ENCODE results near the gene F7.

F7 gene

DNA sequence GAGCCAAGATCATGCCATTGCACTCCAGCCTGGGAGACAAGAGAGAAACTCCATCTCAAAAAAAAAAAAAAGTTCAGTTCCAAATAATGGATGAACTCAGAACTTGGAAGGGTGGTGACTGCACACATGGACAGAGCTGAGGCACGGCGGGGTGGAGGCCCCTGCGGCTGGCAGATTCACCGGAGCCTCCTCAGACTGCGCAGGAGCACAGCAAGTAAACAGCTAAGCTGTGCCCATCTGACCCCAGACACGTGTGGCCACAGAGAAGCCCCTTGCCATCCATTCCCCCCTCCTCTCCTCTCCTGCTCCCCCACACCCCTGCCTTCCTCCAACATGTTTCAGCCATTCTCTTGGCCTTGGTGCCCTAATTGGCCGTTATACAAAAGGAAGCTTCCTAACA, 37.3 kb downstream of the F7 start:
- DNase-seq (ENCODE audit: extremely low spot score) = no peak
- POLR2A ChIA-PET = interaction anchor here (0.7 kb wide), 1 partner anchor 9 kb away, joined by 3 read pairs; no protein-coding TSS in a partner anchor
- TF ChIP-seq, protein P1, sequence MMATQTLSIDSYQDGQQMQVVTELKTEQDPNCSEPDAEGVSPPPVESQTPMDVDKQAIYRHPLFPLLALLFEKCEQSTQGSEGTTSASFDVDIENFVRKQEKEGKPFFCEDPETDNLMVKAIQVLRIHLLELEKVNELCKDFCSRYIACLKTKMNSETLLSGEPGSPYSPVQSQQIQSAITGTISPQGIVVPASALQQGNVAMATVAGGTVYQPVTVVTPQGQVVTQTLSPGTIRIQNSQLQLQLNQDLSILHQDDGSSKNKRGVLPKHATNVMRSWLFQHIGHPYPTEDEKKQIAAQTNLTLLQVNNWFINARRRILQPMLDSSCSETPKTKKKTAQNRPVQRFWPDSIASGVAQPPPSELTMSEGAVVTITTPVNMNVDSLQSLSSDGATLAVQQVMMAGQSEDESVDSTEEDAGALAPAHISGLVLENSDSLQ (IDR thresholded peaks at IDR 0.05) = no peak
- no peak for TF ChIP-seq TARDBP (IDR thresholded peaks at IDR 0.05)
- no peak for TF ChIP-seq SP1 (IDR thresholded peaks at IDR 0.05)
- TF ChIP-seq CTBP1 (IDR thresholded peaks at IDR 0.05; ENCODE audit: borderline replicate concordance) = no peak
- no peak for TF ChIP-seq LEF1 (IDR thresholded peaks at IDR 0.05; ENCODE audit: borderline replicate concordance)
- TF ChIP-seq ELF4 (IDR thresholded peaks at IDR 0.05) = no peak
- TF ChIP-seq HDGF (IDR thresholded peaks at IDR 0.05; ENCODE audit: borderline replicate concordance) = no peak
- no peak for TF ChIP-seq FOXK2 (IDR thresholded peaks at IDR 0.05)
- no peak for TF ChIP-seq SUZ12 (IDR thresholded peaks at IDR 0.05)
- no peak for TF ChIP-seq L3MBTL2 (conservative IDR thresholded peaks at IDR 0.05)
- no peak for TF ChIP-seq FOXM1 (IDR thresholded peaks at IDR 0.05; ENCODE audit: borderline replicate concordance)
- no peak for TF ChIP-seq ZNF384 (IDR thresholded peaks at IDR 0.05)
- no peak for TF ChIP-seq FOXA1 (IDR thresholded peaks at IDR 0.05)
- TF ChIP-seq ARNT (IDR thresholded peaks at IDR 0.05) = no peak
- no peak for TF ChIP-seq NFRKB (IDR thresholded peaks at IDR 0.05)
- TF ChIP-seq BHLHE40 (IDR thresholded peaks at IDR 0.05; ENCODE audit: borderline replicate concordance) = no peak
- CTCF ChIA-PET = interaction anchor here (0.7 kb wide), 1 partner anchor 176 kb away, joined by 3 read pairs; no protein-coding TSS in a partner anchor

DNA sequence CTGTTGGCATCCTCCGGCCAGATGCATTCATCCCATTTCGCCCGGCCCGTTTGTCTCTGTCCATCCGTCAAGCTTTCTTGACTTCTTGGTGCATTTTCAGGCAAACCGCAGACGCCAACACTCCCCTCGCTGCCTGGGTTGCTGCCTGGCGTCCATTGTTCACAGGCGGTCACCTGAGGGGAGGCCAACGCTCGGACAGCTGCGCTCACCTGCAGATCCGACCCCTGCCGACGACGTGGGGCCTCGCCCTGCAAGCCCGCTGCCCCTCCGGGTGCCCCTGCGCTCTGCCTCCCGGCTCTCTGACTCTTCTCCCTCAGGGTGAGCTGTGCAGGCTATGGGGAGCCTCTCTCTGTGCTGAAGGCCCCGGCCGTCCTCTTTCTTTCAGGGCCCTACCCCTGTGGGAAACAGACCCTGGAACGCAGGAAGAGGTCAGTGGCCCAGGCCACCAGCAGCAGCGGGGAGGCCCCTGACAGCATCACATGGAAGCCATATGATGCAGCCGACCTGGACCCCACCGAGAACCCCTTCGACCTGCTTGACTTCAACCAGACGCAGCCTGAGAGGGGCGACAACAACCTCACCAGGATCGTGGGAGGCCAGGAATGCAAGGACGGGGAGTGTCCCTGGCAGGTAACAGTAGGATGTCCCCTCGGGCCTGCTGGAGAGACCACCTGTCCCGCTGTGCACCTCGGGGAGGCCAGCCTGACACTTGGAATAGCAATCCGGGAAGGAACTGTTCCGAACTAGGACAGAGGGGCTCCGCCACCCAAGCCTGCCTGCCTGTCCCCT, 38.1 kb downstream of the F7 start:
- ChIA-PET POLR2A (interaction anchor here (0.7 kb wide), 1 partner anchor 8 kb away, joined by 3 read pairs; no protein-coding TSS in a partner anchor), CTCF (interaction anchor here (0.7 kb wide), 1 partner anchor 176 kb away, joined by 3 read pairs; no protein-coding TSS in a partner anchor)
- no peak for DNase-seq (ENCODE audit: extremely low spot score)
- TF ChIP-seq L3MBTL2 (conservative IDR thresholded peaks at IDR 0.05) = no peak
- no peak for TF ChIP-seq HDGF (IDR thresholded peaks at IDR 0.05; ENCODE audit: borderline replicate concordance)
- TF ChIP-seq, protein P1 (IDR thresholded peaks at IDR 0.05) = no peak
- TF ChIP-seq ARNT (IDR thresholded peaks at IDR 0.05) = no peak
- no peak for TF ChIP-seq ZNF384 (IDR thresholded peaks at IDR 0.05)

DNA sequence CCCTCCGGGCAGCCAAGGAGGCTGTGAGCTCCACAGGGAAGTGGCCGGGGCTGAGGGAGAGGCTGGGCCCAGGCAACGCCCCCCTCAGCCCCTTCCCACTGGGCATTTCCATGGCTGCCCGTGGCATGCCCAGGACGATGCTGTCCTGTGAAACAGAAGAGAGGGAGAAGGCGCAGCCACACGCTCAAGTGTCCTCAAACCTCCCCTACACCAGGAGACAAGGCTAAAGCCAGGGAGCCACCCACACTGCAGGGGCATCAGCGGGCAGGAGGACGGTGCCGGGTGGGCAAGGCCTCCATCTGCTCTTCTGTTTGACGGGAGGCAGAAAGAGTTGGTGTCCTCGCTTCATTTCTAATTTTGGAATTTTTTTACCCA, 38.7 kb downstream of the F7 start:
- DNase-seq (ENCODE audit: extremely low spot score) = no peak
- ChIA-PET CTCF (no interaction called here), POLR2A (no interaction called here)
- no peak for TF ChIP-seq SUZ12 (IDR thresholded peaks at IDR 0.05)
- no peak for TF ChIP-seq SP1 (IDR thresholded peaks at IDR 0.05)

DNA sequence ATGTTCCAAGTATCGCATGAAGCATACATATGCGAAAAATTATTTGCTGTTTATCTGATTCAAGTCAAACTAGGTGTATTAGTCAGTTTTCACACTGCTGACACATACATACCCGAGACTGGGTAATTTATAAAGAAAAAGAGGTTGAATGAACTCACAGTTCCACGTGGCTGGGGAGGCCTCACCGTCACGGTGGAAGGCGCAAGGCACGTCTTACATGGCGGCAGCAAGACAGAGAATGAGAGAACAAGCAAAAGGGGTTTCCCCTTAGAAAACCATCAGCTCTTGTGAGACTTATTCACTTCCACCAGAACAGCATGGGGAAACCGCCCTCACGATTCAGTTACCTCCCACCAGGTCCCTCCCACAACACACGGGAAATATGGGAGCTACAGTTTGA, 39.9 kb downstream of the F7 start:
- POLR2A ChIA-PET = no interaction called here
- TF ChIP-seq L3MBTL2 (conservative IDR thresholded peaks at IDR 0.05) (no peak), CTBP1 (IDR thresholded peaks at IDR 0.05; ENCODE audit: borderline replicate concordance) (no peak), ARNT (IDR thresholded peaks at IDR 0.05) (no peak), LEF1 (IDR thresholded peaks at IDR 0.05; ENCODE audit: borderline replicate concordance) (no peak), TARDBP (IDR thresholded peaks at IDR 0.05) (no peak), FOXA1 (IDR thresholded peaks at IDR 0.05) (no peak), SUZ12 (IDR thresholded peaks at IDR 0.05) (no peak), FOXM1 (IDR thresholded peaks at IDR 0.05; ENCODE audit: borderline replicate concordance) (no peak), ELF4 (IDR thresholded peaks at IDR 0.05) (no peak), NFRKB (IDR thresholded peaks at IDR 0.05) (no peak), SP1 (IDR thresholded peaks at IDR 0.05) (no peak), BHLHE40 (IDR thresholded peaks at IDR 0.05; ENCODE audit: borderline replicate concordance) (no peak)
- TF ChIP-seq, protein P1 (IDR thresholded peaks at IDR 0.05) = no peak
- DNase-seq (ENCODE audit: extremely low spot score) = no peak
- CTCF ChIA-PET = no interaction called here

DNA sequence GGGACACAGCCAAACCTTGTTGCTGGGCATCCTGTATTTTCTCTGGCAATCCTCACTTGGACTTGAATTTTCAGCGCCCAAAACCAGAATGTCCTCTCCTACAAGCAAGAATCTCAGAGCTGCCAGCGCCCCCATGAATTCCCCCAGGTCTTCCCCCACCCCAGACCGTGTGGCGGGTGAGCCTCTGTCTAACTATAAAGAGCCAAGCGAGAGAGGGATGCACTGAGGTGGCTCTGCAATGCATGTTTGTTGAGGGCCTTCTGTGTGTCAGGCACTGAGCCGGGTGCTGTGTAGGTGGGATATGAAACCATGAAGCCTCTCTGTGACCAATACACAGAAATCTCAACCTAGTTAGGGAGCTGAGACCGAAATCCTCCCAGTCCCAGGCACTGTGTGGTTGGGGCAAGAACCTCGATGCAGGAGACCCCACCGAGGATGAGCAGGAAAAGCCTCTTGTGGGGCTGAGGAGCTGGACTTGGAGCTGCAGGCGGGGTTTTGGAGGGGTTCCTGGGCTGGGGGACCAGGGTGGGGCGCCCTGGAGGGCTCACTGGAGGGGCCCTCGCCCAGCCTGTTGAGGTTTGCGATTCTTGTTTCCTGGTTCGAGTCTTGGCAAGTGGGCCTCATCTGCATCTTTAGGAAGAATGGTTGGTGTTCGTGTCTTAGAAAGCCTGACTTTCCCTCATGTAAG, 40.5 kb downstream of the F7 start:
- TF ChIP-seq BHLHE40 (IDR thresholded peaks at IDR 0.05; ENCODE audit: borderline replicate concordance) = no peak
- no peak for TF ChIP-seq ELF4 (IDR thresholded peaks at IDR 0.05)
- TF ChIP-seq, protein P1 (IDR thresholded peaks at IDR 0.05) = no peak
- no peak for TF ChIP-seq NFRKB (IDR thresholded peaks at IDR 0.05)
- no peak for TF ChIP-seq L3MBTL2 (conservative IDR thresholded peaks at IDR 0.05)
- no peak for TF ChIP-seq FOXK2 (IDR thresholded peaks at IDR 0.05)
- no peak for TF ChIP-seq SUZ12 (IDR thresholded peaks at IDR 0.05)
- TF ChIP-seq HDGF (IDR thresholded peaks at IDR 0.05; ENCODE audit: borderline replicate concordance) = no peak
- TF ChIP-seq ZNF384 (IDR thresholded peaks at IDR 0.05) = no peak
- TF ChIP-seq TARDBP (IDR thresholded peaks at IDR 0.05) = no peak
- TF ChIP-seq SP1 (IDR thresholded peaks at IDR 0.05) = no peak
- TF ChIP-seq ARNT (IDR thresholded peaks at IDR 0.05) = no peak
- no peak for TF ChIP-seq FOXM1 (IDR thresholded peaks at IDR 0.05; ENCODE audit: borderline replicate concordance)
- no peak for TF ChIP-seq FOXA1 (IDR thresholded peaks at IDR 0.05)
- TF ChIP-seq LEF1 (IDR thresholded peaks at IDR 0.05; ENCODE audit: borderline replicate concordance) = no peak
- no peak for TF ChIP-seq CTBP1 (IDR thresholded peaks at IDR 0.05; ENCODE audit: borderline replicate concordance)
- ChIA-PET POLR2A (no interaction called here), CTCF (no interaction called here)
- no peak for DNase-seq (ENCODE audit: extremely low spot score)

All from HEK293T (cell line).